GM21423 (cell line): ENCODE data around the gene SPRR4.

ENCODE experiments used
- ATAC-seq: cut with Tn5 transposase; IDR thresholded peaks from one replicate; pipeline ENCODE4 v1.9.1; 2021; ENCODE audit warnings: mild to moderate bottlenecking, moderate library complexity; ENCODE audit not compliant: unreplicated experiment

SPRR4 gene

GRCh38 chr1:152970495-152970894, at the start of gene SPRR4:
Gene SPRR4 (plus strand): TSS chr1:152970648. CDS start chr1:152971891, 1,243 bp downstream.
- no peak for ATAC-seq

- no peak for ATAC-seq
Measured at GRCh38 chr1:152924191-152924590, 46.3 kb upstream of the SPRR4 start.

DNA sequence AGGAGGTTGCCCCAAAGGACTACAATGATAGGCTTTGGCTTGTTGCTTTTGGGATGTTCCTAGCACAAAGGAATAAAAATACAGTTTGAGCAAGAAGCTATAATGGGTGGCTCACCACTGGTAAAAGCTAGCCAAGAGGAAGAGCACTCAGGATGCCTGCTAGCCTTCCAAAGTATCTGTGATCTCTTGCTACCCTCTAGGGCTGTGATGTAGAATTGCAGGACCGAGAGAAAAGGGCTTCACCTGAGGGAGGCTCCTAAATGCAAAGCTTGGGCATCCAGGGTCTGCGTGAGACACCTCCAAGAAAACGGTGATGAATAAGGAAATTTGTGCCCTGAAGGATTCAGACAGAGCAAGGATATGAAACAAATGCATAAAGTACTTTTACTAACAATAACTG, 44.4 kb upstream of the SPRR4 start:
- ATAC-seq = no peak

DNA sequence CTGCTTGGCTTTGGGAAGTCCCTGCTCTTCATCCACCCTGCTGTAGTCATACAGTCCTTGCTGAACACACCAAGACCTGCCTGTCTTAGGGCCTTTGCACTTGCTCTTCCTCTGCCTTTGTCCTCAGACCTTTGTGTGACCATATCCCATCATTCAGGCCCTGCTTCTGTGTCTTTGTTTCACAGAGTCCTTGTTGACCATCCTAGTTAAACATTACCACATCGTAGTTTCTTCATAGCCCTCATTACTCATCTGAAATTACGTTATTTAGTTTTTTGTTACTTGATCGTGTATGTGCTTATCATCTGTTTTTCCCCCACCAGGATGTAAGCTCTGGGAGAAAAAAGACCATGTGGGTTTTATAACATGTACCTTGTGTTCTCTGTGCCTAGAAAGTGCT, 41.8 kb upstream of the SPRR4 start:
- ATAC-seq = no peak

DNA sequence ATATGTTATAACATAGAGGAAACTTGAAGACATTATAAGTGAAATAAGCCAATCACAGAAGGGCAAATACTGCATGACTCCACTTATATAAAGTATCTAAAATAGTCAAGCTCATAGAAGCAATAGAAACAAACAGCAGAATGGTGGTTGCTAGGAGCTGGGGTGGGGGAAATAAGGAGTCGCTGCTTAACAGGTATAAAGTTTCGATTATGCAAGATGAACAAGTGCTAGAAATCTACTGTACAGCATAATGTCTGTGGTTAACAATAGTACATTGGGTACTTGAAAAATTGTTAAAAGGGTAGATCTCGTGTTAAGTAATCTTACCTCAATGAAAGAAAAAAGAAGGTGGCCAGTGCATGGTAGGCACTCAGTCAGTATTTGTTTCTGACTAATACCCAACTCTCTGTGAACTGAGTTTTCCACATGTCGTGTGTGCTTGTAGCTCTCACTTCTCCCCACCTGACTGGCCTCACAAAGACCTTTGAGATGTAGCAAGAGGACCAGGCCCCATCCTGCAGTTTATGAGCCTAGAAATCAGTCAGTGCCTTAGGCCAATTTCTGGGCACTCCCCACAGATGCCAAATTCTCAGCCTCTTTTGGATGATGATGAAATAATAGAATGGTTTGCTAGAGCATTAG, 38.2 kb upstream of the SPRR4 start:
- ATAC-seq = no peak

- no peak for ATAC-seq
Measured at GRCh38 chr1:152933196-152933595, 37.3 kb upstream of the SPRR4 start.

GRCh38 chr1:152940614-152941013, 29.8 kb upstream of the SPRR4 start:
- no peak for ATAC-seq

DNA sequence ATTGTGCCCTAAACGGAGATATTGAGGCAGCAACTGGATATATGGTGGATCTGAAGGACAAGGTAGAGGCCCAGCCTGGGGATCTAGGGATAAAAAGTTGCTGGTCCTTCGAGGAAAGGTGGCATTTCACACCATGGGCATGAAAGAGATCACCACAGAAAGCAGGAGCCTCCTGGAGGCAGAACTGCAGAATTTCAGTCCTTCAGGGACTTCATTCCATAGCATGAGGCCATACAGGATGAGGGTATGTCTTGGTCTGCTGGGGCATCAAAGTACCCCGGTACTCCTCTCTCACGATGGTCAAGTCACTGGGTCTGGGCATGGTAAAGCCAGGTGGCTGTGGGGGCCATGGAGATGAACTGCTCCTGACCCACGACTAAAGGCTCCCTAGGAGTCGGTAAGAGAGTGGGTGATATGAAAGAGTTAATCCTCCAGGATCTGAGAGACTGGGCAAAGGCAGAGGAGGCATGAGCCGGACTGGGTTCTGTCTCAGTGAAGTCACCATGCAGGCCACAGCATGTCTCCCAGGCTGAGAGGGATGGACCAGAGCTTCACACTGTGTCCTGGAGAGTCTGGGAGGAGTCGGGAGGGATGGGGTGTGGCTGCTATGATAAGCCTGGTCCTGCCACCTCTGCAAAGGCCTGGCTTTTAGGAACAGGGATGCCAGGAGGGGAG, 29.3 kb upstream of the SPRR4 start:
- no peak for ATAC-seq

DNA sequence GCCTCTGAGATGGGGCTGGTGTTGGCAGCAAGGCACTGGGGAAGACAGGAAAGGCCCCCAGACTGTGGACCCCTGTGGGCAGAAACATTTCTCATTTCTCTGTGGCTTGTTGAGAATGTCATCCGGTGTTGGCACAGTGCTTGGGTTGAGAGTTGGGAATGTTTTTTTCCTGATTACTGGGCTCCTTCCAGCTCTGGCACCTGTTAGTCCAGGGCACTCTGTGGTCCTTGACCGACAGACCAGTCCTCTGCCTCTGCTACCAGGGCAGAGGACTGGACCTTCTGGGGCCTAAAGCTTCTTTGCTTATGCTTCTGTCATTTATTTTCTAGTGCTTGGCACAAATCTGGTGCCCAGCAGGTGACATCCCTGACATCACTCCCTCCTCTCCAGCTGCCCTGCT, 28.3 kb upstream of the SPRR4 start:
- no peak for ATAC-seq

DNA sequence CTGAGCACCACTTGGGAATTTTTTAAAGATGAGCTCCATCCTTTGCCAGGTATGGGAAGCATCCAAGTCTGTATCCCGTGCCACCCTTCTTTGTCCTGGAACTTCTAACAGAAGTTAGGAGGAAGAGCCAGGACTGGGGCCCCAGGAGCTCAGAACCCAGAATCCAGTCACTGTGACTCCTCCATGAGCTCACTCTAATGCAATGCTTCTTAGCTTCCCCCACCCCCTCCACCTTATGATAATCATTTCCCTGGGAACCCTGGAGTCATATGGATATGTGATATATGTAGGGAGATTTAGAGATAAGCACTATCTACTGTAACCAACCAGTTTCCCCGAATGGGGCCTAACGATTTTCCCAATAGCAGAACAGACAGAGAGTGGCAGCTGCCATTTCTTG, 24.2 kb upstream of the SPRR4 start:
- ATAC-seq = no peak

DNA sequence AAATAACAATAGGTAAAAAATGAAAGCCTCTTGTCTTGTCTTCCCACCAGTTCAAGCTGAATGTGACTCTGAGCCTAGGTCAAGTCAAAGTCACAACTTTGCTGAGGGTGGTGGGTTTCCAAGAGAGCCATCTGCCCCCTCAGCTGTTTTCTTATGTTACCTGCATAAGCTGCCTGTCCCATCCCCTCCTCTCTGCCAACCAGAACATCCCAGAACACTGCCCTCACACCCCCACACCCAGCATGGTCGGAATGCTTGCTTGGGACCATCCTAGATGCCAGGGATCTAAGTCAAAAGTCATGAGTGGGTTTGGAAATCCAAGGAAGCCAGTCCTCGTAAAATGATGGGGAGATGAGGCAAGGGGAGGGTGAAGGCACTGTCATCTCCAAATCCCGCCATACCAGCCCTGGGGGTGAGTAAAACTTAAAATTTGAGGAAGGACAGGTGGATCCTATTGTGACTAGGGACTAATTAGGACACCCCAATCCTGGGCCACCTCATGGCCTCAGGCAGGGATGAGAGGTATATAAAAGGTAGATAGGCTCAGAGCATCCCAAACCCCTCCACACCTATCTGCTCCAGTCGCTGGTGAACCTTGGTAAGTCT, 23.7 kb upstream of the SPRR4 start, which contains the start of gene SPRR5:
TSS of gene SPRR5 (plus strand) at position 556 of the 606 bp plus-strand sequence. CDS start 1,349 bp downstream, outside the sequence.
- ATAC-seq = no peak

DNA sequence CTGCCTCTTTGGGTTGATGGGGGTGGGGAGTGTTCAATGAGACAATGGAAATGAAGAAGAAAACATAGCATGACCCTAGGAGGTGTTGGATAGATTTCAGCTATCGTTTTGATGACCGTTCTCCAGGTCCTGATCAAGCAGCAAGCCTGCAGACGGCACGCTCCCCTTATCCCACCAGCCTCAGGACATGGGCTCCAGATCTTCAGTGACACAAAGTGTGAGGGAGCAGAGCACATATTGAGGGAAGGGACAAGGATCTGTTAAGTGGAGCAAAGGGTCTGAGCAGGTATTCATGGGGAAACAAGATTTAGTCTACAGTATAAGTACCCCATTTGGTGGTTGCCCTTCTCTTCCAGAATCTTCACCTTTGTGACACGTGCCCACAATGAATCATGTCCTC, 18.7 kb upstream of the SPRR4 start:
- ATAC-seq = no peak

DNA sequence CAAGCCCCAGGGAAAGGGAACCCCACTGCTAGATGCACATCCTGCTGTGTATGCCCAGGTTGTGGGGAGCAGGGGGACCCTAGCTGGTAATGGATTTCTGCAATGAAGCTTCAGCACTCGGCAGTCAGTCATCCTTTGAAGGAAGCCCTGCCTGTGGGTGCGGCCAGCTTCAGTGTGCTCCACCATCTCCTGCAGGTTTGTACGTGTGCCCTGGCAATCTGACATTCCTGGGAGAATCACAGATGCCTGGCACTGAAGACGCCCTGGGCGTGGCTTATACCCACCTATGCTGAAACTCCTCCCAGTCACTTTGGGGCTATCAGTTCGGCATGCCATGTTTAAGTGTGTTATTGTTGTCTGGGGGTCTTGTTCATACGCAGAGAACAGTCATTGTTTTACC, 16.7 kb upstream of the SPRR4 start:
- no peak for ATAC-seq

DNA sequence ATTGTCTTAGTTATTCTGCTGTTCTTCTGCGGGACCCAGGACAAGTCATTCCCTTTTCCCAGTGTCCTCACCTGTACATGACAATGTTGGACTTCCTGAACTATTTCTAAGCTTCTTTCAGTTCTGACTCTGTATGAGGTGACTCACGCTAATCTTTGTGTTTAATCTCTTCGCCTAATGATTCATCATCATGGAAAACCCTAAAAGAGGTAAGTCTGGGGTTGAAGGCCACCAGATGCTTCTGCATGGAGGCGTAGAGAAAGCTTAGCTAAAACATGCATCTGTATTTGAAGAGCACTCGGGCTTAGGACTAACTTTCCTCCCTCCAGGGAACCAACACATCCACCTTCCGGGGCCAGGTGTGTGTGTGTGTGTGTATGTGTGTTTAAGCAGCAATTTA, 16.0 kb upstream of the SPRR4 start:
- ATAC-seq = no peak

- ATAC-seq = no peak
Measured at GRCh38 chr1:152957561-152957960, 12.9 kb upstream of the SPRR4 start.

DNA sequence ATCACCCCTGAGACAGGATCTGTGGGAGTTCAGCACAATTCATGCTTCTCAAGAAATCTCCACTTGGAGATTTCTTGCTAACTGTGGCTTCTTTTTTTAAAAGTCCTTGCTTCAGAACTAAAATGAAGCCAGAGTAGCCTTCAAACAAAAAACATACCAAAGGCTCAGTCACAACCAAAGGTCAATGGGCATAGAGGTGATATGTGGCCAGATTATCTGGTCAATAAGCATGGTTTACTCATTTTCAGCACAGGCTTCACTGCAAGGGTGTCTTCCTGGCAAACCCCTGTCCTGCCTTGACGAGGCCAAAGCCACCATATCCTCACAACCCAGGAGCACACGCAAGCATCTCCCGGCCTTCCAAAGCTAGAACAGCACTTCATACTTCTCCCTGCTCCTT, 11.2 kb upstream of the SPRR4 start:
- no peak for ATAC-seq

GRCh38 chr1:152959801-152960451, 10.5 kb upstream of the SPRR4 start:
- no peak for ATAC-seq

DNA sequence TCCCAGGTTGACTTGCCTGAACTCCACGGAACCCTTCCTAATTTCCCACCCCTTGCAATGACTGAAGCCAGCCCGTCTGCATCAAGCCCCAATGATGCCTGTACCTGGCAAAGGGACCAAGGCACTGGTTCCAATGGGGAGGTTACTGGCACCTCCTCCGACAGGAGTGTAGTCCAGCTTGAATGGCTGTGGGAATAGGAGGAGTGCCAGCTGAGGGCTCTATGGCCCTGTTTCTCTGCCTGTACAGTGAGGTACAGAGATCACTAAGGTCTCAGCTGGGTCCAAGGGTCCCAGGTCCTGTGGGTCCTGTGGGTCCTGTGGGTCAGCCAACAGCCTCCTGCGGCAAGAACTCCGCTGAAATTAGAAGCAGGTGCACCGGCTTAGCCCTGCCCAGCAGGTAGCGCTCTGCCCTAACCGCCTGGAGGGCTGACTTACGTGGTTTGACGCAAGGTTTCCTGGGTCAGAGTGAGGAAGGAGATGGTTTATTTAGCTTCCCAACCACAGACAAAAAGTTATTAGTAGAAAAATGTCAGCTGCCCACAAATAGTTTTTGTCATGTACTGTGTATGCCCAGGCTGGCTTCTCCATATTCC, 9.9 kb upstream of the SPRR4 start:
- no peak for ATAC-seq

DNA sequence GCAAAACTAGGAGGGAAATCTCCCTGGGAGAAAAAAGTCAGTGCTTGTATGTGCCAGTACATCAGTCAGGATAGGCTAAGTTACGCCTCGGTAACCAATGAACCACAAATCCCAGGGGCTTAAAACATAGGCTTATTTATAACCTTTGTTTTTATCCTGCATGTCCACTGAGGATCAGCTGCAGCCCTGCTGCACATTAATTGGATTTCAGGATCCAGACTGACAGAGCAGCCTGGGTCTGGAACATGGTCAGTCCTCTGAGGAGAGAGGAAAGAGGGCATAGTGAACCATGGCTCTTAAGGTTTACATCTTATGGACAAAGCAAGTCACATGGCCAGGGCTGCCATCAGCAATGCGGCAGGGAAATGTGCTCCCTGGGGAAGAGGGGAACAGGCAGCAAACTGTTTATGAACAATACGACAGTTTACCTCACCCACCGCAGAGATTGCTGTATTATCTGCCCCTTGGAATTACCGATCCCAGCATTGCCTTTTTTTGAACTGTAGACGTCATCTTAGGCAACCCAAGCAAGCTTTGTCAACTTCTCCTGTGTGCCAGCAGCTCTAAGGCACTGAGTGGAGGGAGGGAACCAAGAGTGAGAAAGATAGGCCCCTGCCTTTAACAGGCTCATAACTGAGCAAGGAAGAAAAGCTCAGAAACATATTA, 9.1 kb upstream of the SPRR4 start:
- no peak for ATAC-seq

DNA sequence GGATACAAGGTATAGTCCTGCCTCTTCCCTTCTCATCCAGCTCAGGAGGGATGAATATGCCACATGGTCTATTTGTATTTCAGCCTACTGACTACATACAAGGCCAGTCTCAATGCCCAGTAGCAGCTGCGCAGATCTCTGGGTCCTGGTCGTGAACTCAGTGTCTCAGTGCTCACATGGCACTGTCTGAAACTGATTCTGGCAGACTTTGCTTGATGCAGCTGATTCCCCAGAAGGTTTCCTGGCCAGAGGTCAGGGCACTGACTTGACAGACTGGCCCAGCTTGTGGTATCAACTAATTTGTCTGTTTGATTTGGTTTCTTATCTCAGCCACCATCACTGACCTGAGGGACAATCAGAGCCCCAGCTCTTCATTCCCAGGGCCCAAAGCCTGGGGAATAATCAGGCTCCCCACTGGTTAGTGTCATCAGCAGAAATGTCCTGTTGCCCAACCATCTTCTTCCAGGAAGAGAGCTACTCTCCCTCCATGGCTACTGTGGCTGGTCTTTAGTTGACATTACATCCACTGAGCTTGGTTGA, 7.5 kb upstream of the SPRR4 start:
- ATAC-seq = no peak

GRCh38 chr1:152964536-152964935, 5.9 kb upstream of the SPRR4 start:
- no peak for ATAC-seq
